ENCODE results near the gene SELENOM.
A peak's percentile ranks its signal among the peaks of the same experiment; 100 is the strongest.
"Not testable (repeated sequence)": the region's sequence is repeated elsewhere in the genome, so short reads cannot be mapped to it uniquely, and the experiment has no call there.

Gene SELENOM

DNA sequence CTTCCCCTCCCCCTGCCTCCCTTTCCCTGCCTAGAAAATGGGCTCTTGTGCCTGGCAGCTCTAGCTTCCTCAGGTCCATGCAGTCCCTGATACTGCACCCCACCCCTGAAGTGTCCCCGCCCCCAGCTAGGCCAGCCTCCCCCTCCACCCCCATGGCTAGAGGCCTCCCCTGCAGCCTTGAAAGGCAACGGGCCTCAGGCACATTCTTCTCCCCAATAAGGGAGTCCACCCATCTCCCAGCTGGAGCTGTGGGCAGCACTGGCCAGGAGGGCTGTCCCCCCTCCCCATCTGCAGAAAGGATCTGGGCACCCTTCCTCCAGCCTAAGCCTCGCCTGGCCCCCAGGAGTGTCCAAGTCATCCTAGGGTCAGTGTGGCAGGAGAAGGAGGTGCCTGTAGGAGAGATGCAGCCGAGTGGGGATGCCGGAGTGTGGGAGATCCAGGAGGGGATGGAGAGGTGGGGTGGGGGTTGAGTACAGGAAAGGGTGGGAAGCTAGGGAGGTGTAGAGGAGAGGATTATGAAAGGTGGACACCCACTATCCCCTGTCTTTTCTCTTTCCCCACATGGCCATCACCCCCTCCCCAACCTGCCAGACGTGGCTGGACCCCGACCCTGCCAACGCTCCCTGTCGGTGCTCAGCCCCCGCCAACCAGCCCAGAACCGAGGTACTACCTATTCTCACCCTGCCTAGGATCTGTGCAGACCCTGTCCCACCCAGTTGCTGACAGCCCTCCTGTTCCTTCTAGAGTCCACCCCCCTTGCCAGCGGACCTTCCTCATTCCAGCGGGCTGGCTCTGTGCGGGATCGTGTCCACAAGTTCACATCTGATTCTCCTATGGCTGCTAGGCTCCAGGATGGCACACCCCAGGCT is 16.9 kb downstream of the SELENOM start:
- DNase-seq, result no peak

GRCh38 chr22:31089160-31090100 is 17.9 kb downstream of the SELENOM start:
- peak; percentile 39 to 57 for DNase-seq

GRCh38 chr22:31088233-31088986 is 19.0 kb downstream of the SELENOM start:
- DNase-seq, result no peak

- no peak for DNase-seq
Measured at GRCh38 chr22:31087744-31088215, 19.6 kb downstream of the SELENOM start.

GRCh38 chr22:31086703-31087330 is 20.6 kb downstream of the SELENOM start:
- DNase-seq, result no peak

- DNase-seq, result no peak
Measured at GRCh38 chr22:31085928-31086327, 21.4 kb downstream of the SELENOM start.

GRCh38 chr22:31085493-31085824 is 21.9 kb downstream of the SELENOM start:
- peak; percentile 47 to 71 for DNase-seq

GRCh38 chr22:31084811-31085492 is 22.4 kb downstream of the SELENOM start:
- DNase-seq, result peak; percentile 86 to 93

GRCh38 chr22:31083923-31084810 is 23.2 kb downstream of the SELENOM start:
- DNase-seq, result no peak

- DNase-seq, result no peak
Measured at GRCh38 chr22:31083377-31083768, 24.0 kb downstream of the SELENOM start.

DNA sequence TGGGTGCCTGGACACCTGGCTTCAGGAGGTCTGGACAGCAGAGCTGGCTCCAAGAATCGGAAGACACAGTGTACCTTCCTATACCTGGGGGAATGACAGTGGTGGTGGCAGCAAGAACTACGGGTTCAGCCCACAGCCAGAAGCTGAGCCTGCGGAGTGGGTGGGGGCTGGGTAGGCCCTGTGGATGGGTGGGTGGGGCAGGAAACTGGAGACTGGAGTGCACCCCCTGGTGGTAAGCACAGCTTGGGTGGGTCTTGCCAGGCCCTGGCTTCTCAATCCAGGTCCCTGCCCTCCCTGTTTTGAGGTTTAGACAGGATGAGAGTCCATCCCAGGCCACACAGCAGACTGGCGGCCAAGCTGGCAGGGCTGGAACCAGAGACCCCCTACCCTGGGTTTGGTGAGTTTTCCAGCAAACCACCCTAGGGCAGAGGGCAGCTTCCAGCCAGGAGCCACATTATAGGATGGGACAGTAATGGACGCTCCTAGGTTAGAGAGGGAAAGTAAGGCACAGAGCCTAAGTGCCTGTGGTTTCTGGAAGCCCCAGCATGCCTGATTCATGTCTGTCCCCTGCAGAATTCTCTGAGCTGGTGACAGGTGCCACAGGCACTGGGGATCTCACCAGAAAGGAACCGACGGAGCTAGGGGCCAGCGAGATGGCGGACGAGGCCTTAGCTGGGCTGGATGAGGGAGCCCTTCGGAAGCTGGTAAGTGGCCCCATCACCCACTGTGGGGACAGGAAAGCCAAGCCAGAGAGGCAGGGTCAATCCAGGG is 24.6 kb downstream of the SELENOM start:
- peak; percentile 41 to 54 for DNase-seq

DNA sequence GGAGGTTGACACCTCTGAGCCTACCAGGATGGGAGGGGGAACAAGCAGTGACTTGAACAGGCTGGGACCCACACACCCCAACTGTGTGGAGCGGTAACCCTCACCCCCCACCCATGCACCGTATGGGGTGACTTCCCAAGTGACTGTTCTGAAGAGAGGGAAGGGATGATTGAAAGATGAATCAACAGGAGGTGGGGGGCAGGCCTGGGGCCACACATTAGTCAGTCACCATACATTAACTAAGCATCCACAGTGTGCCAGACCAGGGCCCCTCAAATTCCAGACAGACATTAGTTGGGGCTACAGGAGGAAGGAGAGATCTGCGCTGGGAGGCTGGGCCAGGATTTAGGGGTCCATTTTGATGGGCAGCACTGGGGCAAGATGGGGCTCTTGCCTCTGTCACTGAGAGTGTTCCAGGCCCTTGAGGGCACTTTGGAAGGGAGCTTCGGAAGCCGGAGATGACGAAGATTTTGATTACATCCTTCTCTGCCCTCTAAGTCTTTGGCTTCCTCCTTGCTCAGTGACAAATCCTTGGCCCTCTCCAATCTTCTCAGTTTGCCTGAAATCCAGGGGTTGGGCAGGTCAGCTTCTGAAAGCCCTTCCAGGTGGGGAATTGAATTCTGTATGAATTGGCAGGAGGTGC is 25.3 kb downstream of the SELENOM start:
- DNase-seq, result no peak

DNA sequence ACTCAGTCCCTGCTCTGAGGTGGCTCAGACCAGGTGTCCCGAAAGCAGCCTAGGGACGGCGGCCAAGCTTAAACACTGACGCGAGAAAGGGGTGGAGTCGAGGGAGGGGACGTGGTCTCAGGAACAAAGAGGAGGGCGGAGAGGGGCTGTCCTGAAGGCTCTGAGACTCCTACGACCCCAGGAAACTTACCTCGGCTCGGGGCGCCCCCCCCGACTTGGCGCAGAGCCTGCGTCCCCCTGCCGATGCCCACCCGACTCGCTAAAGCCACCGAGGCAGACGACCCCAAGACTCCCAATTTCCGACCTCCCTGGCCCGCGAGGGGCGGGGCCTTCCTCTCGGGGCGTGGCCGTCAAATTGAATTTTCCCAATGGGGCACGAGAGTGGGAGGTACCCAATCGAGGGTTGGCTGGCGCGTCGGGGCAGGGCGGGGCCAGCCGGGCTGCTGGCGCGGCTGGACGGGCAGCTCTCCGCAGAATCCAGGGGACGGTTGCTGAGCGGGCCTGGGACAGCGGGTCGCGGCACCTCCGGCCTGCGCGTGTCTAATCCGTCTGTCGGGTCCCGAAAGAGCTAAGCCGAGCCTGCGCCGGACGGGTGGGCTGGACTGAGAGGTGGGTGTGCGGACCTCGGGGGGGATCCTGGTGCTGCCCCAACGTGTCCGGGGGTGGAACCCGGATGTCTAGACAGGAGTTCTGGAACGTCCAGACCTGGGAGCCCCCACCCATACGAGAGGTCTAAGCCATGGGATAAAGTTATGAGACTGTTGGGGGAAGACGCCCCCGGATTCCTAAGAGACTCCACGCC is 26.3 kb downstream of the SELENOM start, which contains the start of gene SMTN:
SMTN (plus strand) TSS at position 471 of the 802 bp plus-strand sequence. CDS start 1,941 bp downstream, outside the sequence.
- peak; percentile 82 to 86 for DNase-seq

GRCh38 chr22:31080164-31080847 is 27.1 kb downstream of the SELENOM start:
- no peak for DNase-seq

DNA sequence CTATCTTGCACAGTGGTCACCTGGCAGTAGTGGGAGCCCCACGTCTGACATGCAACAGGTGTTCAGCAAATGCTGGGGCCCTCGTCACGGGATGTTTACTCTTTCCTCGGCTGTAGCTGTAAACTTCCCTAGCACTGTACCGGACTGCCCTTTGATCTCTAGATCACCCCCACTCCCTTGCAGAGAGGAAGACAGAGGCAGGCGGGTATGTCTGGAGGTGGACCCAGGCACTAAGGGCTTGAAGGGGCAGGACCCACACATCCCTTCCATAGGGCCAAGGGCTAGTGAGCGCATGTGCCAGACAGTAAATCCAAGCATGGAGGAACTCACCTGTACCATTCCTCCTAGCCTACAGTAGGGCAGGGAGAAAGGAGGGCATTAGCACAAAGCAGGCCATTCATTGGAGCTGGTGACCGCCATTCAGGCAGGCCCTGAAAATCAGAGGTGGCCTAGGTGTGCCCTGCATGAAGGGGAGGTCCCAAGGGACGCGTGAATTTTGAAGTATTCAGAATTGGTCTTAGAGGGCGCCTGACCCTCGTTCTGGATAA is 28.2 kb downstream of the SELENOM start:
- DNase-seq, result no peak

DNA sequence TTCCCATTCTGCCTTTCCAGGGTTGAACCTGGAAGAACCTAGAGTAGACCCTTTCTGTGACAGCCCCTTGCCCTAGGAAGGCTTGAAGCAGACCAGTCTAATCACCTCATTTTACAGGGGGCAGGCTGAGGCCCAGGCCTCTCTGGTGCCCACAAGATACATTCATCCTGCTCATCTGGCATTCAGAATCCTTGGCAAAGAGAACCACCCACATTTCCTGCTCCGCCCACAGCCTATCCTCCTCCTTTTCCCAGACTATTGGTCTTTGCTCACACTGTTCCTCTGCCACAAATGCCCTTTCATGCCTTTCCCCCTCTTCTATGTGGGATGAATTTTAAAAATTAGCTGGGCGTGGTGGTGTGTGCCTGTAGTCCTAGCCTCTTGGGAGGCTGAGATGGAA is 29.0 kb downstream of the SELENOM start:
- DNase-seq, result not testable (repeated sequence)

DNA sequence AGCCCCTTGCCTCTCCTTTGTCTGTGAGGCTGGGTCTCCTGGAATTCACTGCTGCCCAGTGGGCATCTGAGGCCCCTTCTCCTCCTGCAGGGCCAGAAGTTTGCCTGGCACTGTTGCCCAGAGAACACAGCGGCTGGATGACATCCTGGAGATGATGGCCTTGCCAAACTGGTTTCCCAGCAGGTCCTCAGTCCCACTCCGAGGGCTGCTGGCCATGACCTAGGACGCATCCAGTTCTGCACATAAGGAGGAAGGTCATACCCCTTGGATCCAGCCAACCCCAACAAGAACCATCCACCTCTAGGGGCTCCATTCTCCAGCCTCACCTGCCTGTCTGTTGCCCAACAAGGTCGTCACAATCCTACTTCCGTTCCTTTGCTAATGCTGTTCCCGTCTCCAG is 29.7 kb downstream of the SELENOM start:
- DNase-seq, result no peak

Data from inflammatory macrophage (primary cell).